Measurements from ENCODE around the gene SPC24.
"Not testable (repeated sequence)": the region's sequence is repeated elsewhere in the genome, so short reads cannot be mapped to it uniquely, and the experiment has no call there.

Gene SPC24

DNA sequence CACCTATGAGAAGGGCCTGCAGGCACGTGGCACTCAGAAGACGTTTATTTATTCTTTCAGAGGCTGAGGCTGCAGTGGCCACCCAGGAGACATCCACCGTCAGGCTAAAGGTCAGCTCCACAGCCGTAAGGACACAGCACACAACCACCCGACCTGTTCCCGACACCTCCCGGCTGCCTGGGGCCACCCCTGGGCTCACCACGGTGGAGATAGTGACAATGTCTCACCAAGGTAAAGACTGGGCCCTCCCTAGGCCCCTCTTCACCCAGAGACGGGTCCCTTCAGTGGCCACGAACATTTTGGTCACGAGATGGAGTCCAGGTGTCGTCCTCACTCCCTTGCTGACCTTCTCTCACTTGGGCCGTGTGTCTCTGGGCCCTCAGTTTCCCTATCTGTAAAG, 32.5 kb downstream of the SPC24 start:
- H3K4me2 ChIP-seq (ENCODE audit: low read depth, low read length, poor library complexity, severe bottlenecking), result no peak overlapping the region
- no peak overlapping the region for H3K27ac ChIP-seq (ENCODE audit: low read depth, low read length)
- no peak for TF ChIP-seq EZH2phosphoT487 (conservative IDR thresholded peaks at IDR 0.05; ENCODE audit: low read length)
- no peaks in the 10 kb centered on the region for H4K20me1 ChIP-seq (ENCODE audit: low read depth, low read length)
- no peak overlapping the region for H3K4me3 ChIP-seq (ENCODE audit: insufficient read depth, low read length, poor library complexity, severe bottlenecking)
- H3F3A ChIP-seq (ENCODE audit: insufficient read depth), result no peaks in the 10 kb centered on the region
- no peak overlapping the region for H2AFZ ChIP-seq (ENCODE audit: low read depth, low read length, severe bottlenecking)
- no peaks in the 10 kb centered on the region for H3K9me3 ChIP-seq (ENCODE audit: insufficient read depth, low read length)
- no peaks in the 10 kb centered on the region for H3K9me2 ChIP-seq (replicated peaks; ENCODE audit: insufficient read depth, low read length)
- no peaks in the 10 kb centered on the region for H3K79me2 ChIP-seq (ENCODE audit: insufficient read depth, low read length)
- H3K9ac ChIP-seq (ENCODE audit: low read length), result no peak overlapping the region
- peaks cover 16% of the 10 kb centered on the region for H3K36me3 ChIP-seq (ENCODE audit: low read length)
- H3K27me3 ChIP-seq (ENCODE audit: low read length), result no peaks in the 10 kb centered on the region

DNA sequence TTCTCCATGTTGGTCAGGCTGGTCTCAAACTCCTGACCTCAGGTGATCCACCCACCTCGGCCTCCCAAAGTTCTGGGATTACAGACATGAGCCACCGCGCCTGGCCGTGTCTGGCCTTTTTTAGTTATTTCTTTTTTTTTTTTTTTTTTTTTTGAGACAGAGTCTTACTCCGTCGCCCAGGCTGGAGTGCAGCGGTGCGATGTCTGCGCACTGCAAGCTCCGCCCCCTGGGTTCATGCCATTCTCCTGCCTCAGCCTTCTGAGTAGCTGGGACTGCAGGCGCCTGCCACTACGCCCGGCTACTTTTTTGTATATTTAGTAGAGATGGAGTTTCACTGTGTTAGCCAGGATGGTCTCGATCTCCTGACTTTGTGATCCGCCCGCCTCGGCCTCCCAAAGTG, 33.6 kb downstream of the SPC24 start:
- H3K27me3 ChIP-seq (ENCODE audit: low read length); H3K27ac ChIP-seq (ENCODE audit: low read depth, low read length); H4K20me1 ChIP-seq (ENCODE audit: low read depth, low read length); H3K9me3 ChIP-seq (ENCODE audit: insufficient read depth, low read length); H3K4me2 ChIP-seq (ENCODE audit: low read depth, low read length, poor library complexity, severe bottlenecking); H2AFZ ChIP-seq (ENCODE audit: low read depth, low read length, severe bottlenecking); H3K79me2 ChIP-seq (ENCODE audit: insufficient read depth, low read length); H3K4me3 ChIP-seq (ENCODE audit: insufficient read depth, low read length, poor library complexity, severe bottlenecking); H3K9ac ChIP-seq (ENCODE audit: low read length); H3K9me2 ChIP-seq (replicated peaks; ENCODE audit: insufficient read depth, low read length); H3F3A ChIP-seq (ENCODE audit: insufficient read depth): not testable (repeated sequence)
- peaks cover 10% of the 10 kb centered on the region for H3K36me3 ChIP-seq (ENCODE audit: low read length)

DNA sequence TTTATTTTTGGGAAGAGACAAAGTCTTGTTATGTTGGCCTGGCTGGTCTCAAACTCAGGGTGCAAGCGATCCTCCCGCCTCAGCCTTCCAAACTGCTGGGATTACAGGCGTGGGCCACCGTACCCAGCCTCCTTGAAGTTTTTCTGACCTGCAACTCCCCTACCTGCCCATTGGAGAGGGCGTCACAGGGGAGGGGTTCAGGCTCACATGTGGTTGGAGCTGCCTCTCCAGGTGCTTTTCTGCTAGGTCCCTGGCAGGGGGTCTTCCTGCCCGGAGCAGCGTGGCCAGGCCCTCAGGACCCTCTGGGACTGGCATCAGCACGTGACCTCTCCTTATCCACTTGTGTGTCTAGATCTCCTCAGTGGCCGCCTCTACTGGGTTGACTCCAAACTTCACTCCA, 39.1 kb downstream of the SPC24 start:
- H3K79me2 ChIP-seq (ENCODE audit: insufficient read depth, low read length), result no peaks in the 10 kb centered on the region
- TF ChIP-seq, protein P1, sequence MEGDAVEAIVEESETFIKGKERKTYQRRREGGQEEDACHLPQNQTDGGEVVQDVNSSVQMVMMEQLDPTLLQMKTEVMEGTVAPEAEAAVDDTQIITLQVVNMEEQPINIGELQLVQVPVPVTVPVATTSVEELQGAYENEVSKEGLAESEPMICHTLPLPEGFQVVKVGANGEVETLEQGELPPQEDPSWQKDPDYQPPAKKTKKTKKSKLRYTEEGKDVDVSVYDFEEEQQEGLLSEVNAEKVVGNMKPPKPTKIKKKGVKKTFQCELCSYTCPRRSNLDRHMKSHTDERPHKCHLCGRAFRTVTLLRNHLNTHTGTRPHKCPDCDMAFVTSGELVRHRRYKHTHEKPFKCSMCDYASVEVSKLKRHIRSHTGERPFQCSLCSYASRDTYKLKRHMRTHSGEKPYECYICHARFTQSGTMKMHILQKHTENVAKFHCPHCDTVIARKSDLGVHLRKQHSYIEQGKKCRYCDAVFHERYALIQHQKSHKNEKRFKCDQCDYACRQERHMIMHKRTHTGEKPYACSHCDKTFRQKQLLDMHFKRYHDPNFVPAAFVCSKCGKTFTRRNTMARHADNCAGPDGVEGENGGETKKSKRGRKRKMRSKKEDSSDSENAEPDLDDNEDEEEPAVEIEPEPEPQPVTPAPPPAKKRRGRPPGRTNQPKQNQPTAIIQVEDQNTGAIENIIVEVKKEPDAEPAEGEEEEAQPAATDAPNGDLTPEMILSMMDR (IDR thresholded peaks at IDR 0.05; ENCODE audit: insufficient read depth, low read length, poor library complexity, severe bottlenecking), result no peak
- TF ChIP-seq EZH2phosphoT487 (conservative IDR thresholded peaks at IDR 0.05; ENCODE audit: low read length), result no peak
- H4K20me1 ChIP-seq (ENCODE audit: low read depth, low read length), result no peaks in the 10 kb centered on the region
- H3K4me3 ChIP-seq (ENCODE audit: insufficient read depth, low read length, poor library complexity, severe bottlenecking), result no peak overlapping the region
- H2AFZ ChIP-seq (ENCODE audit: low read depth, low read length, severe bottlenecking), result no peak overlapping the region
- no peaks in the 10 kb centered on the region for H3K9me3 ChIP-seq (ENCODE audit: insufficient read depth, low read length)
- no peaks in the 10 kb centered on the region for H3F3A ChIP-seq (ENCODE audit: insufficient read depth)
- H3K36me3 ChIP-seq (ENCODE audit: low read length), result 0 out of 2 replicates have a peak, but pooled peaks cover 5% of the 10 kb centered on the region
- no peaks in the 10 kb centered on the region for H3K9me2 ChIP-seq (replicated peaks; ENCODE audit: insufficient read depth, low read length)
- H3K27me3 ChIP-seq (ENCODE audit: low read length), result no peaks in the 10 kb centered on the region
- no peak overlapping the region for H3K4me2 ChIP-seq (ENCODE audit: low read depth, low read length, poor library complexity, severe bottlenecking)
- no peak overlapping the region for H3K9ac ChIP-seq (ENCODE audit: low read length)
- no peak overlapping the region for H3K27ac ChIP-seq (ENCODE audit: low read depth, low read length)

DNA sequence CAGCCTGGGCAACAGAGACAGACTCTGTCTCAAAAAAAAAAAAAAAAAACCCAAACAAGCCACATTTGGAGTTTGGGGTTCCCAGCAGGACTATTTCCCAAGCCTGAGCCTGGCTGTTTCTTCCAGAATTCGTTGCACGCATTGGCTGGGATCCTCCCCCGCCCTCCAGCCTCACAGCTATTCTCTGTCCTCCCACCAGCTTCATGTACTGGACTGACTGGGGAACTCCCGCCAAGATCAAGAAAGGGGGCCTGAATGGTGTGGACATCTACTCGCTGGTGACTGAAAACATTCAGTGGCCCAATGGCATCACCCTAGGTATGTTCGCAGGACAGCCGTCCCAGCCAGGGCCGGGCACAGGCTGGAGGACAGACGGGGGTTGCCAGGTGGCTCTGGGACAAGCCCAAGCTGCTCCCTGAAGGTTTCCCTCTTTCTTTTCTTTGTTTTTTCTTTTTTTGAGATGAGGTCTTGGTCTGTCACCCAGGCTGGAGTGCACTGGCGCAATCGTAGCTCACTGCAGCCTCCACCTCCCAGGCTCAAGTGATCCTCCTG, 39.6 kb downstream of the SPC24 start:
- Histone ChIP-seq H3K9me3 (ENCODE audit: insufficient read depth, low read length) (no peaks in the 10 kb centered on the region), H3K79me2 (ENCODE audit: insufficient read depth, low read length) (no peaks in the 10 kb centered on the region), H3K9me2 (replicated peaks; ENCODE audit: insufficient read depth, low read length) (no peaks in the 10 kb centered on the region), H3K27ac (ENCODE audit: low read depth, low read length) (no peak overlapping the region), H3F3A (ENCODE audit: insufficient read depth) (no peaks in the 10 kb centered on the region), H3K27me3 (ENCODE audit: low read length) (no peaks in the 10 kb centered on the region), H3K36me3 (ENCODE audit: low read length) (0 out of 2 replicates have a peak, but pooled peaks cover 5% of the 10 kb centered on the region), H3K4me2 (ENCODE audit: low read depth, low read length, poor library complexity, severe bottlenecking) (no peak overlapping the region), H4K20me1 (ENCODE audit: low read depth, low read length) (no peaks in the 10 kb centered on the region), H2AFZ (ENCODE audit: low read depth, low read length, severe bottlenecking) (no peak overlapping the region), H3K9ac (ENCODE audit: low read length) (no peak overlapping the region), H3K4me3 (ENCODE audit: insufficient read depth, low read length, poor library complexity, severe bottlenecking) (no peak overlapping the region)
- TF ChIP-seq, protein P1 (IDR thresholded peaks at IDR 0.05; ENCODE audit: insufficient read depth, low read length, poor library complexity, severe bottlenecking), result no peak
- no peak for TF ChIP-seq EZH2phosphoT487 (conservative IDR thresholded peaks at IDR 0.05; ENCODE audit: low read length)
